Midbrain (tissue), 1 donor: ENCODE results near the gene PRR14L.

Experiments used
- DNase-seq: peaks from one replicate; lab custom pipeline; 2025; lab: John Stamatoyannopoulos, UW

The PRR14L gene

GRCh38 chr22:31639436-31640039, 110.4 kb downstream of the PRR14L start:
- DNase-seq, result no peak

GRCh38 chr22:31637891-31638618, 111.9 kb downstream of the PRR14L start:
- DNase-seq, result peak; percentile 12

DNA sequence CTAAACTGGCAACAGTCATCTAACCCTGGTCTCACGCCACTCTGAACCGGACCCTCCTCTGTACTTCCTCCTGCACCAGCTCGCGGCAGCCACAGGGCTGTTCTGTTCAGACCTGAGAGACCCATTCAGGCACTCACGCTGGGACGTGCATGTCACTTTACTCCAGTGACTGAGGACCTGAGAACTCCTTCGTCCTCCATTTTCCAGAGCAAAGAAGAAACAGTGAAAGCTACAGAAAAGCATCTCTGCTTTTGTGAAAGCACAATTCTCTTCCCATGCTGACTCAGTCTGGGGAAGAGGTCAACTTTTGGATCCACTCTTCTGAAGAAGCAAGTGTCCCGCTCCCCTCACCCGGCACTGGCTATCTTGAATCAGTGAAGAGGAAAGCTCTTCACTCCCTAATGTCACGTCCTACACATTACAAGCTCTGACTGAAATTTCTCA, 112.5 kb downstream of the PRR14L start:
- DNase-seq, result no peak

DNA sequence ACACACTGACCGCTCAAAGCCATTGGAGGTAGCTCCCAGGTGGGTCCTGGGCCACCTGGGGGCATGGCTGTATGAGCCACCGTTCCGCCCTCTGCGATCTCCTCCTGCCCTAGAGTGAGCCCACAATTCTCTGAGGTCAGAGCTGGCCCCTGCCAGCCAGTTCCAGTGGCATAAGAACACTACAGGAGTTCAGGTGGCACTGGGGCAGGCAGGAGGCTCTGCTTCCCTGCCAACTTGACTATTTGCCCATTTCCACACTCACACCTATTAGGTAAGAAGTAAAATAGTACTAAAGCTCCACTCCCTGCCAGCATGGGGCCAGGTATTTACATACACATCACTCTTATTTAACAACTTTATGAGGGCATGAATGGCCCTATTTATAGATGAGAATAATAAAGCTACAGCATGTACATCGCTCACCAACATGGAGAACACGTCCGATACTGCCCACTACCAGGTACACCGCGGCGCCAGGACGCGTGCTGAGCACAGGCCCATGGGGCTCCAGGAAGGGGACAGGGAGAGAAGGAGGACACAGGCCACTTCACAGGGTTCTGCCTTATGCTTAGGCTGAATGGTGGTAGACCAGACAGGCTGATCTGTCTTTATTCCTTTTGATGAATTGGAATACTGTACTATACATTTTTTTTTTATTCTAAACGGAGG, 114.2 kb downstream of the PRR14L start:
- no peak for DNase-seq

GRCh38 chr22:31631436-31631835, 118.5 kb downstream of the PRR14L start:
- no peak for DNase-seq
